ENCODE data around the gene GJC3.

- no peak for TF ChIP-seq CTCF (IDR thresholded peaks at IDR 0.05)
- no peak for TF ChIP-seq POLR2A (IDR thresholded peaks at IDR 0.05)
Measured at GRCh38 chr7:99974681-99975080, 45.3 kb upstream of the GJC3 start.

Data from transverse colon (tissue), 3 donors.